OCI-LY3 (cell line): ENCODE results near the gene SLC10A1.

ENCODE experiments used
- EZH2phosphoT487 ChIP-seq: fragments of 200-600 bp; shearing (Covaris generic); IDR thresholded peaks from 2 replicates; pipeline ENCODE4 v1.6.1; 2018; ENCODE audit warnings: antibody characterized with exemption, mixed run types, low read depth
- TF ChIP-seq, protein P1 (sequence below): fragments of 200-600, 300-600 bp; sonication (generic); IDR thresholded peaks from 2 replicates; pipeline ENCODE4 v1.5.1; 2014; ENCODE audit warnings: antibody characterized with exemption, low read length, low read depth

DNA sequence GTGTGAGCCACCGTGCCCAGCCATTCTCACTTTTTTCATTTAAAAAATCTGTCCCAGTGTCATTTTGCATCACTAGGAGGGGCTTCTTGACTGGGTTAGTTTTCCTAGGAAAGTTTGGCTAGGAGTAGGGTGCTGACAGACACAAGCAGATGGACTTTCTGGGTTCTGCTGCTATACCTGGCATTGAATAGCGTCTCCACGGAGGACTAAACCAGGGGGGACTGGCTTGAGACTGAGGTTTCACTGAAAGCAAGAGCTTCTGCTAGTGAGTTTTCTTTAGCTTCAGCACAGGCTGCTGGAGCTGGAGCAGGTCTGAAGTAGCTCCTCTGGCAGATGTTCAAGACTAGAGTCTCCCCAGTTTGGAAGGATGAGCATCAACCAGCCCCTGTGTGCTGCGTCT lies 1.4 kb downstream of the SLC10A1 start:
- TF ChIP-seq, protein P1, sequence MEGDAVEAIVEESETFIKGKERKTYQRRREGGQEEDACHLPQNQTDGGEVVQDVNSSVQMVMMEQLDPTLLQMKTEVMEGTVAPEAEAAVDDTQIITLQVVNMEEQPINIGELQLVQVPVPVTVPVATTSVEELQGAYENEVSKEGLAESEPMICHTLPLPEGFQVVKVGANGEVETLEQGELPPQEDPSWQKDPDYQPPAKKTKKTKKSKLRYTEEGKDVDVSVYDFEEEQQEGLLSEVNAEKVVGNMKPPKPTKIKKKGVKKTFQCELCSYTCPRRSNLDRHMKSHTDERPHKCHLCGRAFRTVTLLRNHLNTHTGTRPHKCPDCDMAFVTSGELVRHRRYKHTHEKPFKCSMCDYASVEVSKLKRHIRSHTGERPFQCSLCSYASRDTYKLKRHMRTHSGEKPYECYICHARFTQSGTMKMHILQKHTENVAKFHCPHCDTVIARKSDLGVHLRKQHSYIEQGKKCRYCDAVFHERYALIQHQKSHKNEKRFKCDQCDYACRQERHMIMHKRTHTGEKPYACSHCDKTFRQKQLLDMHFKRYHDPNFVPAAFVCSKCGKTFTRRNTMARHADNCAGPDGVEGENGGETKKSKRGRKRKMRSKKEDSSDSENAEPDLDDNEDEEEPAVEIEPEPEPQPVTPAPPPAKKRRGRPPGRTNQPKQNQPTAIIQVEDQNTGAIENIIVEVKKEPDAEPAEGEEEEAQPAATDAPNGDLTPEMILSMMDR = no peak
- no peak for TF ChIP-seq EZH2phosphoT487
